ENCODE results near the gene CABLES1.

GRCh38 chr18:23229472-23229871 lies 94.2 kb downstream of the CABLES1 start:
- TF ChIP-seq CTCF (IDR thresholded peaks at IDR 0.05) (no peak), POLR2A (IDR thresholded peaks at IDR 0.05) (no peak)

Data from adrenal gland (tissue), 5 donors.